Measurements from ENCODE around the gene SYT6.

SYT6 gene

DNA sequence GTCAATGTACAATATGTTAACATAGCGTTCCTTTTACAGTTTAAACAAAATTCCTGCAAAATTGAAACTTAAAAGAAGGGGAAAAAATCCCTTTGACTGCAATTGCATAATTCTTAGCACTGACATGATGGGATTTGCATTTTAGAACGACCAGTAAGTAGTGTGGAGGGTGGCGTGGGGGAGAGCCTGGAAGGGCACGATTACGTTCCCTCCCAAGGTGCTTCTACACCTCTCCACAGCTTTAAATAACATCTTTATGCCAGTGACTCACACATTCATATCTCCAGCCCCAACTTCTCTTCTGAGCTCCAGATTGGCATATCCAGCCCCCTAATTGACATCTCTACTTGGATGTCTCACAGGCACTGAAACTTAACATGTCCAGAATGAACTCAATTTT is 110.1 kb downstream of the SYT6 start:
- no peak for ATAC-seq
- Mint-ChIP-seq H3K4me3 (no peak overlapping the region), H3K9me3 (peaks cover 0 to 8% of the 10 kb centered on the region in 2 donors), H3K27me3 (no peaks in the 10 kb centered on the region), H3K4me1 (no peaks in the 10 kb centered on the region), H3K27ac (no peak overlapping the region)
- no peak for DNase-seq

DNA sequence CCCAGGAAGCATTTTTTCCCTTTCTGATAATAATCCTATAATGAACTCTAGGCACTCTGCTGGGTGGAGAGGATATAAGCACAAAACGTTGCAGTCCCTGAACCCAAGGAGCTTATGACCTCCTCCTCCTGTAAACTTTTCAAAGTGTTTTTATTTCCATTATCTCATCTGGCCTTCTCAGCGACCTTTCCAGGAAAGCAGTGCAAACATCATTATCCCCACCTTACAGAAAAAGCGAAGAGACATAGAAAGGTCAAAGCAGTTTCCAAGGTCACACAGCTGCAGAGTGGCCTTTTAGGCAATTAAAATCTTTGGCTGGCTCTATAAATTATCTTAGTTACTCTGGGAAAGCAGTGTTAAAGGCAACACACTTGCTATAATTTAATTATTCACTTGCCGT is 110.6 kb downstream of the SYT6 start:
- no peaks in the 10 kb centered on the region for H3K4me1 Mint-ChIP-seq

DNA sequence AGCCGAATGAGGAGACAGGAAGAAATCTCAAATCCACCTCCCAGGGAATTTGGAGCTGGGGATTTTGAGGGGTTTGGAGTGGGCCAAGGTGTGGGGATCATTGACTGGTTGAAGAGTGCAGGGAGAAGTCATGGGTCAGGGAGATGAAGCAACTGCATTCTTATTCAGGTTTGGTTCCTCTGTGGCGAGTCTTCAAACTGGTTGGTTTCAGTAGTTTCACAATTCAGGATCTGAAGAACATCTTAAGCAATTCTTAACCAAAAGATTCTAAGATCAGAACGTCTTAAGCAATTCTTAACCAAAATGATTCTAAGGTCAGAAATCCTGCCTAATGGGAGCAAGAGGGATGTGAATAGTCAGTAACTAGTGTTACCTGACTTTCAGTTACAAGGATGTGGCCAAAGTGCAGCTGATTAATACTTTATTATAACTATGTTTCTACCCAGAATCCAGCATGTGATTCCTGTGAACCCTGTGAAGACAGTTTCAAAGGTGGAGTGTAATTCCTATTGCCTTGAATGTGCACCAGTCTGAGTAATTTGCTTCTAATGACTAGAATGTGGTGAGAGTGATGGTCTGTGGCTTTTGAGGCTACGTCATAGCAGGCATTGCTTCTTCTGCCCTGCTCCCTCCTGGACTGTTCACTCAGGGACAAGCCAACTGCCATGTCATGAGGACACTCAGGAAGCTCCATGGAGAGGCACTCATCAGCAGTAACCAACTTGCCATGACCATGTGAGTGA is 113.2 kb downstream of the SYT6 start:
- ATAC-seq (peak; percentile 83), DNase-seq (peak in 1 of 2 donors; percentile 10)
- no peak overlapping the region for H3K27ac Mint-ChIP-seq
- no peaks in the 10 kb centered on the region for H3K27me3 Mint-ChIP-seq
- H3K9me3 Mint-ChIP-seq, result no peaks in the 10 kb centered on the region
- H3K4me1 Mint-ChIP-seq, result no peaks in the 10 kb centered on the region
- no peak overlapping the region for H3K4me3 Mint-ChIP-seq

More for the DNA sequence above, 110.6 kb downstream of the SYT6 start:
- H3K9me3 Mint-ChIP-seq, result peaks cover 0 to 8% of the 10 kb centered on the region in 2 donors
- H3K27ac Mint-ChIP-seq, result no peak overlapping the region
- no peak overlapping the region for H3K4me3 Mint-ChIP-seq
- ATAC-seq, result no peak
- DNase-seq, result no peak
- H3K27me3 Mint-ChIP-seq, result no peaks in the 10 kb centered on the region
